ENCODE measurements around the gene RD3L. TPM values are rescaled to one million over a fixed set of nuclear protein-coding genes. Genes with fewer than 3 reads are reported as not detected.

Gene RD3L
- total and polyA plus RNA-seq, 2 of the 13 experiments (the other 11 are each of a cell fraction or from before 2014, with no cell fraction given): not detected

DNA sequence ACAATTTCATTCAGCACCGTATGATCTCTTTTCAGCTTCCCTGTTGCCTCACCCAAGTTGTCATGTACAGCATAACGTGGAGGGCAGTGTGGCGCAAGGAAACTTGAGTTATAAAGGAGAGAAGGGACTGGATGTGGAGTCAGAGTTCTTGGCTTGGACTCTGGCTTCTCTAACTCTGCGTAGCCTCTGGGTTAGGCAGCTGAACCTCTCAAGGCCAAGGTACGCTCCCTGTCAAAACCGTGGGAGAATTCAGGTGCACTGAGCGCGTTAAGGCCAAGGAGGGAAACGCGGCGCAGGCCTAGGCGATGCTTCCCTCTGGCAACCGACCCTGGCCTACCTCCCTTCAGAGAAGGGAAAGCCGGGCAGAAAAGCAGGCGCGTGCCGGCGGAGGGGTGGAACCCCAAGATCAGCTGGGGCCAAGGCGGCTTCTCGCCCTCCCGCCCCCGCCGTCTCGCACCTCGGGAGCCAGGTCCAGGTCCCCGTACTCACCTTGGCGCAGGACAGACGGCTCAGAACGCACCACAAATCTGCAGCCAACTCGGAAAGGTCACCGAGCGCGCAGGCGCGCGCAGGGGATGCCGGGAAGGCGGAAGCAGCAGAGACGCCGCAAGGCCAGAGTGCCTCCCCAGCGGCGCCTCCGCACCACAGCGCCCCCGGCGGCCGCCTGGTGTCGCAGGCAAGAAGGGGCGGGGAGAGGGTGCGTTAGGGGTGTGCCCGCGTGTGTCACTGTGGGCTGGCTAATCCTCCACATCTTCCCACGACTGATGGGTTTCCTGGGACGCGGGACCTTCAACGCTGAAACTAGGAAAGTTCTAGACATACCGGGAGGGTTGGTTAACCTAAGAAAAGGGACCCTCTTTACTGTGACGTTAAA, 21.1 kb downstream of the RD3L start (continued):
- TF ChIP-seq, protein P1, sequence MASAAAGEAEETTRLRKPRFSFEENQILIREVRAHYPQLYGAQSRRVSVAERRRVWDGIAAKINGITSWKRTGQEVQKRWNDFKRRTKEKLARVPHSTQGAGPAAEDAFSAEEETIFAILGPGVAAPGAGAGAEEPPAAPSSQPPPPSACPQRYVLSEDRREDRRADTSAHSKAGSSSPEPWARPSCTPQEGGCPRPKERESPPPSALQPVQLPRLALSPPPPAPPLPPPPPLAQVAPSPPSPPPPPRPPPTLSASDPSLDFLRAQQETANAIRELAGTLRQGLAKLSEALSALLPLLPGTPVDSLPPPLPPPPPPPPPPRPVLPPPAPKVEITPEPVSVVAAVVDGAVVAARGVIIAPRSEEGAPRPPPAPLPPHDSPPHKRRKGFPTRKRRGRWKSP (CRISPR knock-in tag; IDR thresholded peaks at IDR 0.05): peak; percentile 85
- TF ChIP-seq ZNF816 (CRISPR knock-in tag; IDR thresholded peaks at IDR 0.05; ENCODE audit: borderline replicate concordance) (peak; percentile 53; the same call in 1 of the 2 replicates), MTF1 (CRISPR knock-in tag; IDR thresholded peaks at IDR 0.05) (no peak), NFKBIZ (CRISPR knock-in tag; IDR thresholded peaks at IDR 0.05) (no peak), ZKSCAN8 (CRISPR knock-in tag; IDR thresholded peaks at IDR 0.05; ENCODE audit: borderline replicate concordance) (peak; percentile 72; the same call in 1 of the 2 replicates), RAD51 (IDR thresholded peaks at IDR 0.05; ENCODE audit: borderline replicate concordance) (no peak), ZMAT3 (CRISPR knock-in tag; conservative IDR thresholded peaks at IDR 0.05) (peak; percentile 73), MYC (CRISPR knock-in tag; IDR thresholded peaks at IDR 0.05; ENCODE audit: borderline replicate concordance) (peak; percentile 87), MLLT10 (CRISPR knock-in tag; IDR thresholded peaks at IDR 0.05) (no peak), ZNF761 (CRISPR knock-in tag; conservative IDR thresholded peaks at IDR 0.05) (peak; percentile 50; the same call in 1 of the 2 replicates), ZNF343 (CRISPR knock-in tag; IDR thresholded peaks at IDR 0.05) (no peak), ZFYVE20 (CRISPR knock-in tag; IDR thresholded peaks at IDR 0.05; ENCODE audit: borderline replicate concordance, low read depth) (0 out of 2 replicates have a peak, but pooled peaks have one; percentile 65), MTA1 (CRISPR knock-in tag; IDR thresholded peaks at IDR 0.05; ENCODE audit: borderline replicate concordance) (peak; percentile 75; the same call in 1 of the 2 replicates), HDAC6 (IDR thresholded peaks at IDR 0.05; ENCODE audit: low read depth, low read length) (no peak), NFE2L2 (IDR thresholded peaks at IDR 0.05; ENCODE audit: low read length) (no peak)
- TF ChIP-seq, protein P2, sequence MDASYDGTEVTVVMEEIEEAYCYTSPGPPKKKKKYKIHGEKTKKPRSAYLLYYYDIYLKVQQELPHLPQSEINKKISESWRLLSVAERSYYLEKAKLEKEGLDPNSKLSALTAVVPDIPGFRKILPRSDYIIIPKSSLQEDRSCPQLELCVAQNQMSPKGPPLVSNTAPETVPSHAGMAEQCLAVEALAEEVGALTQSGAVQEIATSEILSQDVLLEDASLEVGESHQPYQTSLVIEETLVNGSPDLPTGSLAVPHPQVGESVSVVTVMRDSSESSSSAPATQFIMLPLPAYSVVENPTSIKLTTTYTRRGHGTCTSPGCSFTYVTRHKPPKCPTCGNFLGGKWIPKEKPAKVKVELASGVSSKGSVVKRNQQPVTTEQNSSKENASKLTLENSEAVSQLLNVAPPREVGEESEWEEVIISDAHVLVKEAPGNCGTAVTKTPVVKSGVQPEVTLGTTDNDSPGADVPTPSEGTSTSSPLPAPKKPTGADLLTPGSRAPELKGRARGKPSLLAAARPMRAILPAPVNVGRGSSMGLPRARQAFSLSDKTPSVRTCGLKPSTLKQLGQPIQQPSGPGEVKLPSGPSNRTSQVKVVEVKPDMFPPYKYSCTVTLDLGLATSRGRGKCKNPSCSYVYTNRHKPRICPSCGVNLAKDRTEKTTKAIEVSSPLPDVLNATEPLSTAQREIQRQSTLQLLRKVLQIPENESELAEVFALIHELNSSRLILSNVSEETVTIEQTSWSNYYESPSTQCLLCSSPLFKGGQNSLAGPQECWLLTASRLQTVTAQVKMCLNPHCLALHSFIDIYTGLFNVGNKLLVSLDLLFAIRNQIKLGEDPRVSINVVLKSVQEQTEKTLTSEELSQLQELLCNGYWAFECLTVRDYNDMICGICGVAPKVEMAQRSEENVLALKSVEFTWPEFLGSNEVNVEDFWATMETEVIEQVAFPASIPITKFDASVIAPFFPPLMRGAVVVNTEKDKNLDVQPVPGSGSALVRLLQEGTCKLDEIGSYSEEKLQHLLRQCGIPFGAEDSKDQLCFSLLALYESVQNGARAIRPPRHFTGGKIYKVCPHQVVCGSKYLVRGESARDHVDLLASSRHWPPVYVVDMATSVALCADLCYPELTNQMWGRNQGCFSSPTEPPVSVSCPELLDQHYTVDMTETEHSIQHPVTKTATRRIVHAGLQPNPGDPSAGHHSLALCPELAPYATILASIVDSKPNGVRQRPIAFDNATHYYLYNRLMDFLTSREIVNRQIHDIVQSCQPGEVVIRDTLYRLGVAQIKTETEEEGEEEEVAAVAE (CRISPR knock-in tag; IDR thresholded peaks at IDR 0.05; ENCODE audit: borderline replicate concordance): no peak
- TF ChIP-seq, protein P3, sequence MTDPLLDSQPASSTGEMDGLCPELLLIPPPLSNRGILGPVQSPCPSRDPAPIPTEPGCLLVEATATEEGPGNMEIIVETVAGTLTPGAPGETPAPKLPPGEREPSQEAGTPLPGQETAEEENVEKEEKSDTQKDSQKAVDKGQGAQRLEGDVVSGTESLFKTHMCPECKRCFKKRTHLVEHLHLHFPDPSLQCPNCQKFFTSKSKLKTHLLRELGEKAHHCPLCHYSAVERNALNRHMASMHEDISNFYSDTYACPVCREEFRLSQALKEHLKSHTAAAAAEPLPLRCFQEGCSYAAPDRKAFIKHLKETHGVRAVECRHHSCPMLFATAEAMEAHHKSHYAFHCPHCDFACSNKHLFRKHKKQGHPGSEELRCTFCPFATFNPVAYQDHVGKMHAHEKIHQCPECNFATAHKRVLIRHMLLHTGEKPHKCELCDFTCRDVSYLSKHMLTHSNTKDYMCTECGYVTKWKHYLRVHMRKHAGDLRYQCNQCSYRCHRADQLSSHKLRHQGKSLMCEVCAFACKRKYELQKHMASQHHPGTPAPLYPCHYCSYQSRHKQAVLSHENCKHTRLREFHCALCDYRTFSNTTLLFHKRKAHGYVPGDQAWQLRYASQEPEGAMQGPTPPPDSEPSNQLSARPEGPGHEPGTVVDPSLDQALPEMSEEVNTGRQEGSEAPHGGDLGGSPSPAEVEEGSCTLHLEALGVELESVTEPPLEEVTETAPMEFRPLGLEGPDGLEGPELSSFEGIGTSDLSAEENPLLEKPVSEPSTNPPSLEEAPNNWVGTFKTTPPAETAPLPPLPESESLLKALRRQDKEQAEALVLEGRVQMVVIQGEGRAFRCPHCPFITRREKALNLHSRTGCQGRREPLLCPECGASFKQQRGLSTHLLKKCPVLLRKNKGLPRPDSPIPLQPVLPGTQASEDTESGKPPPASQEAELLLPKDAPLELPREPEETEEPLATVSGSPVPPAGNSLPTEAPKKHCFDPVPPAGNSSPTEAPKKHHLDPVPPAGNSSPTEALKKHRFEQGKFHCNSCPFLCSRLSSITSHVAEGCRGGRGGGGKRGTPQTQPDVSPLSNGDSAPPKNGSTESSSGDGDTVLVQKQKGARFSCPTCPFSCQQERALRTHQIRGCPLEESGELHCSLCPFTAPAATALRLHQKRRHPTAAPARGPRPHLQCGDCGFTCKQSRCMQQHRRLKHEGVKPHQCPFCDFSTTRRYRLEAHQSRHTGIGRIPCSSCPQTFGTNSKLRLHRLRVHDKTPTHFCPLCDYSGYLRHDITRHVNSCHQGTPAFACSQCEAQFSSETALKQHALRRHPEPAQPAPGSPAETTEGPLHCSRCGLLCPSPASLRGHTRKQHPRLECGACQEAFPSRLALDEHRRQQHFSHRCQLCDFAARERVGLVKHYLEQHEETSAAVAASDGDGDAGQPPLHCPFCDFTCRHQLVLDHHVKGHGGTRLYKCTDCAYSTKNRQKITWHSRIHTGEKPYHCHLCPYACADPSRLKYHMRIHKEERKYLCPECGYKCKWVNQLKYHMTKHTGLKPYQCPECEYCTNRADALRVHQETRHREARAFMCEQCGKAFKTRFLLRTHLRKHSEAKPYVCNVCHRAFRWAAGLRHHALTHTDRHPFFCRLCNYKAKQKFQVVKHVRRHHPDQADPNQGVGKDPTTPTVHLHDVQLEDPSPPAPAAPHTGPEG (CRISPR knock-in tag; IDR thresholded peaks at IDR 0.05): peak; percentile 85
